GM06990 (cell line): ENCODE measurements around the gene CKS1B.
A peak's percentile ranks its signal among the peaks of the same experiment; 100 is the strongest.

Experiments used
- DNase-seq: peaks from one replicate; pipeline ENCODE4 v3.0.0-alpha.2; 2011; ENCODE audit not compliant: insufficient read length; ENCODE audit errors: extremely low read depth
- H3K27me3 ChIP-seq: replicated peaks from 2 replicates; pipeline ENCODE4 v1.6.0; 2011; ENCODE audit warnings: low read length; ENCODE audit not compliant: control insufficient read depth, insufficient read depth
- H3K36me3 ChIP-seq: 2 replicates; pipeline ENCODE4 v1.5.1; 2011; ENCODE audit warnings: low read length; ENCODE audit not compliant: control insufficient read depth, insufficient read depth
- H3K4me3 ChIP-seq: replicated peaks from 2 replicates; pipeline ENCODE4 v1.5.1; 2011; ENCODE audit warnings: low read depth, mild to moderate bottlenecking, control low read depth, low read length
- CTCF ChIP-seq: IDR thresholded peaks from 2 replicates; pipeline ENCODE4 v1.5.1; 2011; ENCODE audit warnings: low read length, control low read depth, mild to moderate bottlenecking, inconsistent platforms; ENCODE audit not compliant: insufficient read depth, poor library complexity, severe bottlenecking

CKS1B gene

GRCh38 chr1:154953611-154954038 lies 20.9 kb upstream of the CKS1B start:
- TF ChIP-seq CTCF: no peak
- Histone ChIP-seq H3K27me3 (no peaks in the 10 kb centered on the region), H3K36me3 (peaks cover 16% of the 10 kb centered on the region), H3K4me3 (no peak overlapping the region)
- DNase-seq: no peak

- H3K4me3 ChIP-seq: peak overlapping the region; percentile 41
- TF ChIP-seq CTCF: no peak
- no peak for DNase-seq
Measured at GRCh38 chr1:154954541-154954940, 19.9 kb upstream of the CKS1B start.

GRCh38 chr1:154955039-154955717 lies 19.3 kb upstream of the CKS1B start:
- H3K27me3 ChIP-seq: no peaks in the 10 kb centered on the region
- H3K4me3 ChIP-seq: peak overlapping the region; percentile 71
- peaks cover 21% of the 10 kb centered on the region for H3K36me3 ChIP-seq
- TF ChIP-seq CTCF: no peak
- DNase-seq: peak; percentile 58

More at GRCh38 chr1:154954541-154954940, 19.9 kb upstream of the CKS1B start:
- no peaks in the 10 kb centered on the region for H3K27me3 ChIP-seq
- H3K36me3 ChIP-seq: peaks cover 19% of the 10 kb centered on the region

DNA sequence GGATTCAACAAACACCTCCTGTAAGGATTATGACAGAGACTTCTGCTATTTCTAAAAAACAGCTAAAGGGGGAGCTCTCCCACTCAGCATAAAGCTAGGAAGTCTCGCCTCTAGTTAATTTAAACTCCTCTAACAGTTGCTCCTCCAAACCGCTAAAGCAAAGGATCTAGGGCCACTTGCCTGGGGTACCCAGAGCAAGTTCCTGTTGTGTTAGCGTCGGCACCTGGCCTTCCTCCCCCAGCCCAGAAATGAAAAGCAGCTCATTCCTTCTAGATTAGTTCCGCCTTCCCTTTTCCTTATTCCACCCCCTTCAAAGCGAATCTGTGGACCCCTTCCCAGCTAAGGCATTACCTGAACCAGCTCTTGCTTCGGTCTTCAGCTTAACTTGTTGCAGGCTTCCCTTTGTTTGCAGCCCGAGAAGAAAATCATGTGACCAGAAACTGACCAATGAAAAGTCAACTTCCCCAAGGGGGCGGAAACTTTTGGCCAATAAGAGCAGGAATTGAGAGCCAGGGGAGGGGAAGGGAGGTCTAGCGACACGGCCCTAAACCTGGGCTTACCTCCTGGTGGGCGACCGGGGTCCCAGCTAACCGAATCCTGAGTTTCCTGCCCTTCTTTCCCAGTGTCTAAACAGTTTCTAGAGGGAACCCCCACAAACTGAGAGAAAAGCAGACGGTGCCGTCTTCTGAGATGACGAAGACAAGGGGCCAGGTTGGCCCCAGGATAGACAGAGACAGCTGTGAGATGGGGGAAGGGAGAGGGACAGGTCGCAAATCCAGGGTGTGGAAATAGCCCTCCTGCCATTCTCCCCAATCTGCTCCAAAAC lies 18.6 kb upstream of the CKS1B start, which contains the start of gene PBXIP1:
PBXIP1 (minus strand) TSS at position 382 of the 826 bp plus-strand sequence. CDS start 2,378 bp downstream, outside the sequence.
- no peak for TF ChIP-seq CTCF
- Histone ChIP-seq H3K4me3 (peak within 1 kb of the TSS; percentile 71), H3K27me3 (no peaks in the 10 kb centered on the region), H3K36me3 (peaks cover 17% of the 10 kb centered on the region)
- DNase-seq: peak; percentile 64

DNA sequence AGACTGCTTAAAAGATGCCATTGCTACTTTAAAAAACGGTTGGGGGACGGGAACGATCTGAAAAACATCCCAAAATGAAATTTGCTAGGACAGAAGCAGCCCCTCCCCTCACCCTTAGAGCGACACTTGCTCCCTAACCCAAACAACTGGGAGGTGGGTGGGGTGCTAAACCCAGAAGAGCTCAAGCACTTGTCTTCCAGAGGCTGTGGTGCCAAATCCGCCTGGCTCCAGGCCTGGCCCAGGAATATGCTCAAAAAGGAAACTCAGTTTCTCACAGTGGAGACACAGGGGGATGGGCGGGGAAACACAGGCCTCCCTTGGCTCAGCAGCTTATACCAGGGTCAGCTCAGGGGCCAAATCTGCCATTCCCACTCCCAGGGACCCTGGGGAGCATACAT lies 17.9 kb upstream of the CKS1B start:
- no peaks in the 10 kb centered on the region for H3K27me3 ChIP-seq
- TF ChIP-seq CTCF: no peak
- DNase-seq: no peak

More for the DNA sequence above, 17.9 kb upstream of the CKS1B start:
- Histone ChIP-seq H3K36me3 (peaks cover 15% of the 10 kb centered on the region), H3K4me3 (peak overlapping the region; percentile 71)
